Adipocyte (in vitro differentiated cells): Measurements from ENCODE around the gene PPP1R1A.
A peak's percentile ranks its signal among the peaks of the same experiment; 100 is the strongest.

Experiments
- DNase-seq: peaks from one replicate; pipeline ENCODE4 v3.0.0-alpha.2; 2015; ENCODE audit warnings: low read depth
- H3K27me3 ChIP-seq: replicated peaks from 2 replicates; pipeline ENCODE4 v1.7.0; 2013; ENCODE audit warnings: mild to moderate bottlenecking, low read length, moderate library complexity; ENCODE audit not compliant: control insufficient read depth, insufficient read depth
- H3K36me3 ChIP-seq: 2 replicates; pipeline ENCODE4 v1.7.0; 2013; ENCODE audit warnings: low read length, mild to moderate bottlenecking, moderate library complexity; ENCODE audit not compliant: control insufficient read depth, insufficient read depth, severe bottlenecking
- H3K4me1 ChIP-seq: 2 replicates; pipeline ENCODE4 v1.7.0; 2013; ENCODE audit warnings: mild to moderate bottlenecking, low read length, moderate library complexity; ENCODE audit not compliant: control insufficient read depth, insufficient read depth
- H3K4me3 ChIP-seq: 2 replicates; pipeline ENCODE4 v1.7.0; 2013; ENCODE audit warnings: mild to moderate bottlenecking, low read length, moderate library complexity
- H3K9ac ChIP-seq: 2 replicates; pipeline ENCODE4 v1.7.0; 2013; ENCODE audit warnings: mild to moderate bottlenecking, low read length, moderate library complexity
- H3K9me3 ChIP-seq: 2 replicates; pipeline ENCODE4 v1.7.0; 2013; ENCODE audit warnings: mild to moderate bottlenecking, low read length, moderate library complexity; ENCODE audit not compliant: control insufficient read depth

PPP1R1A gene

GRCh38 chr12:54616933-54617680, 28.6 kb upstream of the PPP1R1A start:
- no peak for DNase-seq

GRCh38 chr12:54612225-54612750, 23.8 kb upstream of the PPP1R1A start:
- no peak for DNase-seq
- Histone ChIP-seq H3K9me3 (no peaks in the 10 kb centered on the region), H3K27me3 (peaks cover 66% of the 10 kb centered on the region), H3K4me1 (no peaks in the 10 kb centered on the region), H3K36me3 (no peaks in the 10 kb centered on the region), H3K9ac (no peak overlapping the region), H3K4me3 (no peak overlapping the region)

More at GRCh38 chr12:54616933-54617680, 28.6 kb upstream of the PPP1R1A start:
- Histone ChIP-seq H3K4me1 (no peaks in the 10 kb centered on the region), H3K9me3 (no peaks in the 10 kb centered on the region), H3K9ac (no peak overlapping the region), H3K4me3 (no peak overlapping the region), H3K27me3 (peaks cover 43% of the 10 kb centered on the region), H3K36me3 (no peaks in the 10 kb centered on the region)

DNA sequence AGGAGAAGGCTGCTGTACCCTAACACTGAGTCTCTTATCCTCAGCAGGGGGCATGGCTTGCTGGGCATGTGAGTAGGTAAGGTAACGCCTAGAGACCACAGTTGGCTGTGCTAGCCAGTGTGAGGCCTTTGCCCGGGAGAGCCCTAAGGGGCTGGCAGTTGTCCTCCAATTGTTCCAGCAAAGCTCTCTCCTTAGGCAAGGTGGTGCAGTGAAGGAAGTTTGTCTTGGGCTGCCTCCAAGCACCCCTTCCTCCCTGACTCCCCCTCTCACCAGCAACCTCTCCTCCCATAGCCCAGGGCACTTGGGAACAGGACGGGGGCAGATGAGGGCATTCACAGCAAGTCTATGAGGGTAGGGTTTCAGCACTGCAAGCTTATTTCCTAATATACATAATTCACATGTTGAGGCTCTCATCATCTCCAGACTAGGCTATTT, 23.3 kb upstream of the PPP1R1A start:
- H3K27me3 ChIP-seq = peaks cover 66% of the 10 kb centered on the region

DNA sequence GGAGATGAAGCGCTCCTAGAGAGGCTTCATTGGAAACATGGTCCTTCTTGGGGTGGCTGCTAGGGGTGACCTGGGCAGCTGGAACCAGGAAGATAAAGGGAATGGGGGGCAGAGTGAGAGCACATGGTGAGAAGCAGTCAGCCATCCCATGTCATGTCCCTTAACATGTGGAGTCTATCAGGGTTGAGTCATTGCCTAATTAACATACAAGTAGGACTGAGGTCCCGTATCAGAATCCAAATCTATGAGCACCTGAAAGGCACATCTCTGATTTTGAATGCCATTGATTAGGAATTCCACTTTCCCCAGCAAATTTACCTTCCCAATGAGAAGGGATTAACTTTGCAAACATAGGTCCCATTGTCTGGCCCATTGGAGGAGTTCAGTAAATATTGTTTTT, 20.3 kb upstream of the PPP1R1A start:
- peaks cover 40% of the 10 kb centered on the region for H3K27me3 ChIP-seq
- H3K9me3 ChIP-seq = no peaks in the 10 kb centered on the region
- no peak overlapping the region for H3K9ac ChIP-seq
- H3K4me3 ChIP-seq = no peak overlapping the region
- DNase-seq = no peak
- H3K4me1 ChIP-seq = no peaks in the 10 kb centered on the region
- no peaks in the 10 kb centered on the region for H3K36me3 ChIP-seq

More for the DNA sequence above, 23.3 kb upstream of the PPP1R1A start:
- no peaks in the 10 kb centered on the region for H3K9me3 ChIP-seq
- no peaks in the 10 kb centered on the region for H3K4me1 ChIP-seq
- H3K4me3 ChIP-seq = no peak overlapping the region
- no peak overlapping the region for H3K9ac ChIP-seq
- H3K36me3 ChIP-seq = no peaks in the 10 kb centered on the region
- DNase-seq = no peak

GRCh38 chr12:54608156-54608555, 19.7 kb upstream of the PPP1R1A start:
- H3K9me3 ChIP-seq = no peaks in the 10 kb centered on the region
- no peaks in the 10 kb centered on the region for H3K36me3 ChIP-seq
- H3K4me1 ChIP-seq = no peaks in the 10 kb centered on the region
- no peak overlapping the region for H3K4me3 ChIP-seq
- no peak for DNase-seq
- no peak overlapping the region for H3K9ac ChIP-seq
- peaks cover 40% of the 10 kb centered on the region for H3K27me3 ChIP-seq

DNA sequence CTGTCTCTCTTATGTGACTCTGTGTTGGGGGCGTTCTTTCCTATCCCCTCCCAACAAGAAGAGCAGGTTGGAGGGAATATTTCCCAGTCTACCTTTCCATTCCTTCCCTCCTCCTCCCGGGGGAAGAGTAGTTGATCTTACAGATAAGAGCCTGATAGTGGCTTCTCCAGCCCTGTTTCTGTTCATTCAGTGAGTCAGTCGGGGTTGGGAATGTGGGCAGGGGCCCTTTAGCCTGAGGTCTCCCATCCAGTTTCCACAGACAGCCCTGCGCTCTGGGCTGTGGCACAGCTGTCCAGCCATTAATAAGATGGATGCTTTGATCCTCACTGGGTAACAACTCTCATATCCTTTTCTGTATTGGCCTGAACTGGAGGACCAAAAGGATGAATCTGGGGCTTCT, 18.1 kb upstream of the PPP1R1A start:
- H3K27me3 ChIP-seq = peaks cover 35% of the 10 kb centered on the region
- H3K4me3 ChIP-seq = no peak overlapping the region
- no peaks in the 10 kb centered on the region for H3K9me3 ChIP-seq
- H3K36me3 ChIP-seq = no peaks in the 10 kb centered on the region
- H3K9ac ChIP-seq = no peak overlapping the region
- H3K4me1 ChIP-seq = peaks cover 15% of the 10 kb centered on the region
- no peak for DNase-seq

DNA sequence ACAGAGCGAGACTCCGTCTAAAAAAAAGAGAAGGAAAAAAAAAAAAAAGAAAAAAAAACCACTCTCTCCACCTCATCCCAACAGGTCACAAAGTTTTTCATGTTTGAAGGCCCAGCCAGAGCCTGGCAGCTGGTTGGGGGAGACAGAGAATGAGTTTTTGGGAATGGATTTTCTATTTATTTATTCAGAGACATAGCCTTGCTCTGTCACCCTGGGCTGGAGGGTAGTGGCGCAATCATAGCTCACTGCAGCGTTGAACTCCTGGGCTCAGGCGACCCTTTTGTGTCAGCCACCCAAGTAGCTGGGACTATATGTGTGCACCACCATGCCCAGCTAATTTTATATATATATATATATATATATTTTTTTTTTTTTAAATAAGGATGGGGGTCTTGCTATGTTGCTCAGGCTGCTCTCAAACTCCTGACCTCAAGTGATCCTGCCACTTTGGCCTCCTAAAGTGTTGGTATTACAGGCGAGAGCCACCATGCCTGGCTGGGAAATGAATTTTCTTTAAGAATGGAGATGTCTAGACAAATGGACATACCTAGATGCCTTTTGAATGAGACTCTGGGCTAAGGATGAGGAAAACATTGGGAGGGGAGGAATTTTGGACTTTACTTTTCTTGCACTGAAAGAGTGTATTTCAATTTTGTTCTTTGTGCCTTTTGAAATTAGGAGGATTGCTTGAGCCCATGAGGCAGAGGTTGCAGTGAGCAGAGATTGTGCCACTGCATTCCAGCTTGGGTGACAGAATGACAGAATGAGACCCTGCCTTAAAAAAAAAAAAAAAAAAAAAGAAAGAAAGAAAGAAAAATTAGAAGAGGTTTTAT, 16.9 kb upstream of the PPP1R1A start:
- Histone ChIP-seq H3K4me1 (peaks cover 16% of the 10 kb centered on the region), H3K9ac (no peak overlapping the region), H3K27me3 (peaks cover 29% of the 10 kb centered on the region), H3K4me3 (no peak overlapping the region), H3K9me3 (no peaks in the 10 kb centered on the region), H3K36me3 (no peaks in the 10 kb centered on the region)
- no peak for DNase-seq

- Histone ChIP-seq H3K9ac (no peak overlapping the region), H3K36me3 (no peaks in the 10 kb centered on the region), H3K27me3 (peaks cover 36% of the 10 kb centered on the region), H3K9me3 (no peaks in the 10 kb centered on the region), H3K4me1 (peaks cover 16% of the 10 kb centered on the region), H3K4me3 (no peak overlapping the region)
- no peak for DNase-seq
Measured at GRCh38 chr12:54604436-54604835, 16.0 kb upstream of the PPP1R1A start.

DNA sequence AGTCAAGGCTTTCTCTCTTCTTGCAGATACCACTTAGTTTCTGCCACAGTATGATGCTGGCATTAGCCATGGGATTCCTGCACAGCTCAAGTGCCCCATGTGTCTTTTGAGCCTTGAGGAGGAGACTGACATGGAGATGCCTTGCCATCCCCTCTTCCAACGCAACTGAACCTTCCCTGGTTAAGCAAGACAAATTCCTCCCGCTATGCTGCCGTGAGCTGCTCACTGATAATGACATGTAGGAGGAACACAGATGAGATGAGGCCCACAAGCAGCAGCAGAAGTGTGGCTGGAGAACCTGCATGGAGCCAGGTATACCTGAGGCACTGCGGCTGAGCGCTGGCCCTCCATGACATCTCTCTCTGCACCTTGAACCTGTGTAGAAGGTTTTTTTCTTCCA, 15.4 kb upstream of the PPP1R1A start:
- H3K4me1 ChIP-seq = peaks cover 16% of the 10 kb centered on the region
- H3K4me3 ChIP-seq = no peak overlapping the region
- no peak overlapping the region for H3K9ac ChIP-seq
- no peaks in the 10 kb centered on the region for H3K36me3 ChIP-seq
- H3K27me3 ChIP-seq = peaks cover 36% of the 10 kb centered on the region
- no peaks in the 10 kb centered on the region for H3K9me3 ChIP-seq
- no peak for DNase-seq

DNA sequence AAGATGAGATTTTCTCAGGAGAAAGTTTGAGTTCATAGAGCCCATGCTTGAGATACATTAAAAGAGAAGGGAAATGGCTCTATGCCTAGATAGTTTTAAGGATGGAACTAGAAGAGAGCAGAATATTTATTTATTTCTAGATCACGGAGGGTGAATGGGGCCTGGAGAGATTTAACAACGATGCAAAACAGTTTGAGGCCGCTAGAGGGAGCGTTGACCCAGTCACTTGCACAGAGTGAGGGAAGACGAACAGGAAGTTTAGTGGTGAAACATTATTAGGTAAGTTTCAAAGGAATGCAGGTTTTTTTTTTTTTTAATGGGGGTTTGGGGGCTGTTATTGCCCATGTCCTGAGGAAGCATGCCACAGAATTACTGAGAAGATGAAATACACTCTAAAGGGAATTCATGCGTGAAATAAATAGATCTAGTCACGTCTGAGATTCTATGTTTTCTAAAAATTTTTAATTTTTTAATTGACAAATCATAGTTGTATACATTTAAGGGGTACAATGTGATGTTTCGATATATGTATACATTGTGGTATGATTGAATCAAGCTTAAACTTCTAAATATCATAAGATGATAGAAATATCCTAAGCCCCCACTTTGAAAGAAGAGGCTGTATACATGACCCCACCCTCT, 14.8 kb upstream of the PPP1R1A start:
- DNase-seq = peak; percentile 84
- H3K36me3 ChIP-seq = no peaks in the 10 kb centered on the region
- no peak overlapping the region for H3K4me3 ChIP-seq
- peak overlapping the region; percentile 13 for H3K9ac ChIP-seq
- peaks cover 16% of the 10 kb centered on the region for H3K4me1 ChIP-seq
- no peaks in the 10 kb centered on the region for H3K9me3 ChIP-seq
- H3K27me3 ChIP-seq = peaks cover 35% of the 10 kb centered on the region

DNA sequence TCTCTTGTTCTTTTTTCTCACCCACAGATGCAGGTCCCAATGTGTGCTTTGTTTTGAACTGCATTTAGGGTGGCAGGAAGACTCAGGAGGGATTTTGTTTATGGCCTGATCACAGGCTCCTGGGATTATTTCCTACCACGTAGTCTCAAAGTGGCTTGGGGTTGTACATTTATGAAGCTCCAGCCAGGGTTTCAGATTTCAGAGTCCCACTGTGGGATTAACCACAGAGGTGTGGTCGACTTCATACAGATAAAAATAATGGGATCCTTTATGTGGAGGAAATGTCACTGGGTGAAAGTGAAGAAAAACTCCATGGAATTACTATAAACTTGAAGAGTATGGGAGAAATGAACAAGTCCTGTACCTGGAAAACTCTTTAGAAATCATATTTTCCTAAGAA, 14.2 kb upstream of the PPP1R1A start:
- peaks cover 16% of the 10 kb centered on the region for H3K4me1 ChIP-seq
- no peak for DNase-seq
- no peaks in the 10 kb centered on the region for H3K9me3 ChIP-seq
- no peaks in the 10 kb centered on the region for H3K36me3 ChIP-seq
- peak overlapping the region; percentile 13 for H3K9ac ChIP-seq
- no peak overlapping the region for H3K4me3 ChIP-seq
- peaks cover 36% of the 10 kb centered on the region for H3K27me3 ChIP-seq
